Stomach smooth muscle (tissue), 2 donors: ENCODE results near the gene TPMT.

Experiments
- H3K27ac ChIP-seq: one replicate; pipeline ENCODE4 v1.7.0; 2013; ENCODE audit warnings: mild to moderate bottlenecking, low read length, inconsistent platforms
- H3K27me3 ChIP-seq, 2 donors: one replicate each; pipeline ENCODE4 v1.7.0; 2013; ENCODE audit warnings: low read length in 2 of 2; ENCODE audit not compliant: insufficient read depth in 2 of 2, control insufficient read depth in 1 of 2
- H3K36me3 ChIP-seq, 2 donors: one replicate each; pipeline ENCODE4 v1.7.0; 2013; ENCODE audit warnings: low read length in 2 of 2; ENCODE audit not compliant: control insufficient read depth in 2 of 2, insufficient read depth in 2 of 2
- H3K4me1 ChIP-seq: one replicate; pipeline ENCODE4 v1.7.0; 2013; ENCODE audit warnings: low read length; ENCODE audit not compliant: control insufficient read depth, insufficient read depth
- H3K4me3 ChIP-seq, 2 donors: one replicate each; pipeline ENCODE4 v1.7.0; 2013; ENCODE audit warnings: low read length in 2 of 2
- H3K9ac ChIP-seq, 2 donors: one replicate each; pipeline ENCODE4 v1.7.0; 2013; ENCODE audit warnings: low read length in 2 of 2, mild to moderate bottlenecking in 1 of 2
- H3K9me3 ChIP-seq, 2 donors: one replicate each; pipeline ENCODE4 v1.7.0; 2013; ENCODE audit warnings: low read length in 2 of 2; ENCODE audit not compliant: control insufficient read depth in 2 of 2
- donor health status: healthy.
- donor health status: Pancreatic carcinoma.

TPMT gene

GRCh38 chr6:18091382-18091781, 63.5 kb downstream of the TPMT start:
- Histone ChIP-seq H3K4me3 (no peak overlapping the region), H3K27me3 (no peaks in the 10 kb centered on the region), H3K36me3 (no peaks in the 10 kb centered on the region), H3K27ac (no peak overlapping the region), H3K4me1 (no peaks in the 10 kb centered on the region), H3K9me3 (no peaks in the 10 kb centered on the region), H3K9ac (no peak overlapping the region)

GRCh38 chr6:18090349-18090786, 64.5 kb downstream of the TPMT start:
- H3K9ac ChIP-seq = no peak overlapping the region
- H3K4me1 ChIP-seq = no peaks in the 10 kb centered on the region
- H3K36me3 ChIP-seq = no peaks in the 10 kb centered on the region
- no peak overlapping the region for H3K27ac ChIP-seq
- H3K4me3 ChIP-seq = no peak overlapping the region
- no peaks in the 10 kb centered on the region for H3K27me3 ChIP-seq
- H3K9me3 ChIP-seq = no peaks in the 10 kb centered on the region

- H3K4me1 ChIP-seq = no peaks in the 10 kb centered on the region
- no peak overlapping the region for H3K4me3 ChIP-seq
- H3K9me3 ChIP-seq = no peaks in the 10 kb centered on the region
- H3K36me3 ChIP-seq = no peaks in the 10 kb centered on the region
- no peak overlapping the region for H3K9ac ChIP-seq
- no peaks in the 10 kb centered on the region for H3K27me3 ChIP-seq
- no peak overlapping the region for H3K27ac ChIP-seq
These were observed 66.2 kb downstream of the TPMT start for GRCh38 chr6:18088419-18089296.

GRCh38 chr6:18087396-18088165, 67.3 kb downstream of the TPMT start:
- H3K27ac ChIP-seq = no peak overlapping the region
- no peak overlapping the region for H3K9ac ChIP-seq
- no peaks in the 10 kb centered on the region for H3K27me3 ChIP-seq
- H3K36me3 ChIP-seq = no peaks in the 10 kb centered on the region
- H3K9me3 ChIP-seq = no peaks in the 10 kb centered on the region
- no peaks in the 10 kb centered on the region for H3K4me1 ChIP-seq
- no peak overlapping the region for H3K4me3 ChIP-seq

- H3K4me3 ChIP-seq = no peak overlapping the region
- H3K9ac ChIP-seq = no peak overlapping the region
- no peaks in the 10 kb centered on the region for H3K4me1 ChIP-seq
- H3K27ac ChIP-seq = no peak overlapping the region
- H3K36me3 ChIP-seq = no peaks in the 10 kb centered on the region
- H3K9me3 ChIP-seq = no peaks in the 10 kb centered on the region
- no peaks in the 10 kb centered on the region for H3K27me3 ChIP-seq
These were observed 73.7 kb downstream of the TPMT start for GRCh38 chr6:18081025-18081668.

- H3K4me3 ChIP-seq = no peak overlapping the region
- no peaks in the 10 kb centered on the region for H3K4me1 ChIP-seq
- H3K9me3 ChIP-seq = no peaks in the 10 kb centered on the region
- H3K9ac ChIP-seq = no peak overlapping the region
- no peaks in the 10 kb centered on the region for H3K27me3 ChIP-seq
- no peak overlapping the region for H3K27ac ChIP-seq
- no peaks in the 10 kb centered on the region for H3K36me3 ChIP-seq
These were observed 74.3 kb downstream of the TPMT start for GRCh38 chr6:18080544-18080943.

GRCh38 chr6:18078866-18079265, 76.0 kb downstream of the TPMT start:
- no peak overlapping the region for H3K9ac ChIP-seq
- no peaks in the 10 kb centered on the region for H3K36me3 ChIP-seq
- no peaks in the 10 kb centered on the region for H3K4me1 ChIP-seq
- no peaks in the 10 kb centered on the region for H3K9me3 ChIP-seq
- H3K27me3 ChIP-seq = no peaks in the 10 kb centered on the region
- no peak overlapping the region for H3K4me3 ChIP-seq
- H3K27ac ChIP-seq = no peak overlapping the region
